ENCODE measurements around the gene CEP170. TPM values are rescaled to one million over a fixed set of nuclear protein-coding genes. Genes with fewer than 3 reads are reported as not detected.

CEP170 gene
- total RNA-seq, 1 donor from 2014 or later: 125 TPM

DNA sequence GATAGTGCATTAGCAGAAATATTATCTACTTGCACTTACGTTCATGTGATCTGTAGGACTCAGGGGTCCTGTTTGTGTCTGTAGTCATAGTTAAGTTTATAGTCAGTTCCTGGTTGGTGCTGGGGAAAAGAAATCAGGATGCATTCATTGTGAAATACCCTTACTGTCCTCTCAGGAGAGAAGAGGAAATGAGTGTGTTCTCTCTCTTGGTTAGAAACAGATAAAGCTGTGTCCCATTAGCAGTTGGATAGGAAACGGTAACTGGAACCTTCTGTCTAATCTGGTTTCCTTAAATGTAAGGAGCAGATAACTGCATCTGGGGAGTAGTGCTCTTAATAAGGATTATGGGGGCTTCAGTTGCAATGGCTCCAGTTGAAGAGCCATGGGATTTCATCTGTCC, 9.6 kb upstream of the CEP170 start:
- Mint-ChIP-seq H3K9me3 (ENCODE audit: unreplicated experiment) (no peaks in the 10 kb centered on the region), H3K4me3 (ENCODE audit: unreplicated experiment) (no peak overlapping the region), H3K4me1 (ENCODE audit: unreplicated experiment) (peaks cover 35% of the 10 kb centered on the region), H3K27me3 (ENCODE audit: unreplicated experiment) (no peaks in the 10 kb centered on the region), H3K36me3 (ENCODE audit: unreplicated experiment) (peaks cover 3% of the 10 kb centered on the region), H3K27ac (ENCODE audit: unreplicated experiment) (peak overlapping the region; percentile 24)
- TF ChIP-seq, protein P1, sequence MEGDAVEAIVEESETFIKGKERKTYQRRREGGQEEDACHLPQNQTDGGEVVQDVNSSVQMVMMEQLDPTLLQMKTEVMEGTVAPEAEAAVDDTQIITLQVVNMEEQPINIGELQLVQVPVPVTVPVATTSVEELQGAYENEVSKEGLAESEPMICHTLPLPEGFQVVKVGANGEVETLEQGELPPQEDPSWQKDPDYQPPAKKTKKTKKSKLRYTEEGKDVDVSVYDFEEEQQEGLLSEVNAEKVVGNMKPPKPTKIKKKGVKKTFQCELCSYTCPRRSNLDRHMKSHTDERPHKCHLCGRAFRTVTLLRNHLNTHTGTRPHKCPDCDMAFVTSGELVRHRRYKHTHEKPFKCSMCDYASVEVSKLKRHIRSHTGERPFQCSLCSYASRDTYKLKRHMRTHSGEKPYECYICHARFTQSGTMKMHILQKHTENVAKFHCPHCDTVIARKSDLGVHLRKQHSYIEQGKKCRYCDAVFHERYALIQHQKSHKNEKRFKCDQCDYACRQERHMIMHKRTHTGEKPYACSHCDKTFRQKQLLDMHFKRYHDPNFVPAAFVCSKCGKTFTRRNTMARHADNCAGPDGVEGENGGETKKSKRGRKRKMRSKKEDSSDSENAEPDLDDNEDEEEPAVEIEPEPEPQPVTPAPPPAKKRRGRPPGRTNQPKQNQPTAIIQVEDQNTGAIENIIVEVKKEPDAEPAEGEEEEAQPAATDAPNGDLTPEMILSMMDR (IDR thresholded peaks at IDR 0.05): no peak
- no peak for DNase-seq (ENCODE audit: extremely low spot score, unreplicated experiment)

DNA sequence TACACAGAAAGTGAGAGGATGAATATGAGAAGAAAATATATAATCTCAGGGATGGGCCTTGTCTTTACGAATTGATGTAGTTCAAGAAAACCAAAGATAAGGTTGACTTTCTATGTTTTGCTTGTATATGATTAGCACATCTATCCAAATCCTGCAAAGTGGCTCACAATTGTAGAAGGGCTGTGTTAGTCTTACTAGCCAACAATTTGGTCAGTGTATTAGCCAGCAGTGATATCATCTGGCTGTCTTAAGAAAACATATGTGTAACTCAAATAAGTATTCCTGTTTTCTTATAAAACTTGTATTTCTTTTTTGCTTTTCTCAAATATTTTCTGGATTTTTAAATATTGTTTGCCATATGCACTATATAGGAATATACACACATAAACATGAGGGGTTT, 6.3 kb upstream of the CEP170 start:
- TF ChIP-seq, protein P1 (IDR thresholded peaks at IDR 0.05): no peak
- no peak for DNase-seq (ENCODE audit: extremely low spot score, unreplicated experiment)
- H3K27me3 Mint-ChIP-seq (ENCODE audit: unreplicated experiment): no peaks in the 10 kb centered on the region
- no peak overlapping the region for H3K27ac Mint-ChIP-seq (ENCODE audit: unreplicated experiment)
- peaks cover 3% of the 10 kb centered on the region for H3K36me3 Mint-ChIP-seq (ENCODE audit: unreplicated experiment)
- H3K4me3 Mint-ChIP-seq (ENCODE audit: unreplicated experiment): no peak overlapping the region
- H3K4me1 Mint-ChIP-seq (ENCODE audit: unreplicated experiment): peaks cover 33% of the 10 kb centered on the region
- no peaks in the 10 kb centered on the region for H3K9me3 Mint-ChIP-seq (ENCODE audit: unreplicated experiment)

DNA sequence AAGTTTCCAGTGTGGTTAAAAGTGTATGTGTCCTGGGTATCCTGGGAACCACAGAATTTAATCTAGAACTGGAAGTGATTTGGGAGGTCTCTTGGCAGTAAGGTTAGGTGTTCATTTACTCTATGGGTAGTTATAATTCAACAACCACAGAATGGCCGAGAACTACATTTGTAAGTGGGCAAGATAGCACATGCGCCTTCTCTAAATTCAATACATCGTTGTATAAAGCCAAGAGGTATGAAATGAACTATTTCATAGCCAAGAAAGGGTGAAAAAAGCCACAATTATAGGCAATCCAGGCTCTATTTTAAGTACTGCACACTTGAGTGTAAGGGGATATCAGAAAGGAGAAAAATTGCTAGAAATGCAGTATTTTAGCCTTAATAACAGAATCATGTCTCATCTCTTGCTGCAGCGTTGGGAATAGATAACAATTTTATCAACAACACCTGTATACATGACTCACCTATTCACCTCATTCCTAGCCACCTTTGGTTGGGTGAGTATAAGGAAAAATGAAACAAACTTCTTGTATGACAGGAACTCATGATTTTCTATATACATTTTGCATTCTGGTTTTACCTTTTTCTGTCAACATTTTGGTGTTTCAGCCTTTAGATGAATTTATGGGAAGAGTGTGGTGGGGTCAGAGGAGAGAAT, 5.3 kb upstream of the CEP170 start:
- H3K36me3 Mint-ChIP-seq (ENCODE audit: unreplicated experiment): peaks cover 3% of the 10 kb centered on the region
- no peak overlapping the region for H3K4me3 Mint-ChIP-seq (ENCODE audit: unreplicated experiment)
- no peaks in the 10 kb centered on the region for H3K27me3 Mint-ChIP-seq (ENCODE audit: unreplicated experiment)
- peaks cover 33% of the 10 kb centered on the region for H3K4me1 Mint-ChIP-seq (ENCODE audit: unreplicated experiment)
- TF ChIP-seq, protein P1 (IDR thresholded peaks at IDR 0.05): no peak
- H3K27ac Mint-ChIP-seq (ENCODE audit: unreplicated experiment): no peak overlapping the region
- no peaks in the 10 kb centered on the region for H3K9me3 Mint-ChIP-seq (ENCODE audit: unreplicated experiment)
- DNase-seq (ENCODE audit: extremely low spot score, unreplicated experiment): no peak

DNA sequence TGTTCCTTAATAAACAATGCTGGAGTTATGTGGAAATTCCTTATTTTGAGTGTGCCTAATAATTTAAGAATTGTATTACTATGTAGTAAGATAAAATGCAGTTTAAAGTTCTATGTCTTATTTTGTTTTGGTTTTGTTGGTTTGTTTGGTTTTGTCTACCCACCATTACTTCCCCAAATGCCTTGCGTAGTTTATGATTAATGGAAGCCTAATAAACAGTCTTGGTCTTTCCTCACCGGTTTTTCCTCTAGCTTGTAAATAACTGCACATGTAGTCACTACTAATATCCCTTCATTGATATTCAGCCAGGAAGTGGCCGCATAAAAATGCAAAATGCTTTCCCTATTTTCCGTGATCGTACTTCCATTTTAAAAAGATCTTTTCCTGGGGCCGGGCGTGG, 3.6 kb upstream of the CEP170 start:
- H3K9me3 Mint-ChIP-seq (ENCODE audit: unreplicated experiment): no peaks in the 10 kb centered on the region
- H3K27me3 Mint-ChIP-seq (ENCODE audit: unreplicated experiment): no peaks in the 10 kb centered on the region
- peaks cover 3% of the 10 kb centered on the region for H3K36me3 Mint-ChIP-seq (ENCODE audit: unreplicated experiment)
- no peak overlapping the region for H3K27ac Mint-ChIP-seq (ENCODE audit: unreplicated experiment)
- H3K4me3 Mint-ChIP-seq (ENCODE audit: unreplicated experiment): no peak overlapping the region
- peaks cover 24% of the 10 kb centered on the region for H3K4me1 Mint-ChIP-seq (ENCODE audit: unreplicated experiment)
- TF ChIP-seq, protein P1 (IDR thresholded peaks at IDR 0.05): no peak
- no peak for DNase-seq (ENCODE audit: extremely low spot score, unreplicated experiment)

DNA sequence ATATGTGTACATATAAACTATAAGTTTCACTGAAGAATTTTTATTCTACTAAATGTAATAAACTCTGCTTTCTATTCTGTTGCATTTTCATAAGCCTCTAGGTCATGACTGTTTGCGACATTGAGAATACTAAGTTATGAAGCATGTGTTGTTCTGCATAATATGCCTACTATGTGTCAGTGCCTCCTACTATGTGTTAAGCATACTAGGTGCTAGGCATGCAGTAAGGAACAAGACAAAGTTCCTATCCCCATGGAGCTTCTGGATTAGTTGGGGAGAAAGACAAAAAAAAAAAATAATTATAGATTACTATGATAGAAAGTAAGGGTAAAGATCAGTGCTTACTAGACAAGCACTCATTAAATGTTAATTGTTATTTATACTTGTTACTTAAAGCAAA, 2.1 kb upstream of the CEP170 start:
- Mint-ChIP-seq H3K4me1 (ENCODE audit: unreplicated experiment) (peaks cover 31% of the 10 kb centered on the region), H3K9me3 (ENCODE audit: unreplicated experiment) (no peaks in the 10 kb centered on the region), H3K27ac (ENCODE audit: unreplicated experiment) (no peak overlapping the region), H3K4me3 (ENCODE audit: unreplicated experiment) (peak overlapping the region; percentile 82), H3K27me3 (ENCODE audit: unreplicated experiment) (no peaks in the 10 kb centered on the region), H3K36me3 (ENCODE audit: unreplicated experiment) (peaks cover 3% of the 10 kb centered on the region)
- no peak for DNase-seq (ENCODE audit: extremely low spot score, unreplicated experiment)
- TF ChIP-seq, protein P1 (IDR thresholded peaks at IDR 0.05): no peak
